ENCODE results near the gene RAB8A. TPM values are rescaled to one million over a fixed set of nuclear protein-coding genes. Genes with fewer than 3 reads are reported as not detected.

RAB8A gene
- total and polyA plus RNA-seq, 2 of the 8 experiments (the other 6 are each of a cell fraction or from before 2014, with no cell fraction given), result 65.8 to 97.0 TPM

Other genes starting within 250 kb of the RAB8A start
- gene CYP4F2, start 213.8 kb upstream of the RAB8A start, total RNA-seq (2021; fragmentation: NEBNext Ultra II Directional; extraction: Animal tissue kit (Norgen Biotek cat#: 25700)), result not detected in 2 replicates
- gene CYP4F2, start 213.8 kb upstream of the RAB8A start, polyA plus RNA-seq (2011; rRNA removed), result not detected in 2 replicates
- gene CYP4F11, start 177.4 kb upstream of the RAB8A start, total RNA-seq (2021; fragmentation: NEBNext Ultra II Directional; extraction: Animal tissue kit (Norgen Biotek cat#: 25700)), result not detected in 2 replicates
- gene CYP4F11, start 177.4 kb upstream of the RAB8A start, polyA plus RNA-seq (2011; rRNA removed), result not detected in 2 replicates
- gene OR10H4, start 162.9 kb upstream of the RAB8A start, total RNA-seq (2021; fragmentation: NEBNext Ultra II Directional; extraction: Animal tissue kit (Norgen Biotek cat#: 25700)), result not detected in 2 replicates
- not detected in 2 replicates for gene OR10H4, start 162.9 kb upstream of the RAB8A start, polyA plus RNA-seq (2011; rRNA removed)
- gene TPM4, start 35.4 kb upstream of the RAB8A start, total RNA-seq (2021; fragmentation: NEBNext Ultra II Directional; extraction: Animal tissue kit (Norgen Biotek cat#: 25700)), result 348 and 359 TPM in 2 replicates
- gene TPM4, start 35.4 kb upstream of the RAB8A start, polyA plus RNA-seq (2011; rRNA removed), result 119 and 160 TPM in 2 replicates
- 0.67 and 0.75 TPM in 2 replicates for gene HSH2D, start 31.8 kb downstream of the RAB8A start, total RNA-seq (2021; fragmentation: NEBNext Ultra II Directional; extraction: Animal tissue kit (Norgen Biotek cat#: 25700))
- gene HSH2D, start 31.8 kb downstream of the RAB8A start, polyA plus RNA-seq (2011; rRNA removed), result 1.6 and 2.2 TPM in 2 replicates
- gene CIB3, start 61.6 kb downstream of the RAB8A start, total RNA-seq (2021; fragmentation: NEBNext Ultra II Directional; extraction: Animal tissue kit (Norgen Biotek cat#: 25700)), result not detected in 2 replicates
- not detected in 2 replicates for gene CIB3, start 61.6 kb downstream of the RAB8A start, polyA plus RNA-seq (2011; rRNA removed)
- 75.6 and 78.9 TPM in 2 replicates for gene FAM32A, start 73.5 kb downstream of the RAB8A start, total RNA-seq (2021; fragmentation: NEBNext Ultra II Directional; extraction: Animal tissue kit (Norgen Biotek cat#: 25700))
- gene FAM32A, start 73.5 kb downstream of the RAB8A start, polyA plus RNA-seq (2011; rRNA removed), result 99.0 and 105 TPM in 2 replicates
- gene AP1M1, start 86.0 kb downstream of the RAB8A start, total RNA-seq (2021; fragmentation: NEBNext Ultra II Directional; extraction: Animal tissue kit (Norgen Biotek cat#: 25700)), result 37.2 and 37.5 TPM in 2 replicates
- gene AP1M1, start 86.0 kb downstream of the RAB8A start, polyA plus RNA-seq (2011; rRNA removed), result 30.9 and 45.1 TPM in 2 replicates
- gene KLF2, start 212.9 kb downstream of the RAB8A start, total RNA-seq (2021; fragmentation: NEBNext Ultra II Directional; extraction: Animal tissue kit (Norgen Biotek cat#: 25700)), result 0.19 and 0.52 TPM in 2 replicates
- gene KLF2, start 212.9 kb downstream of the RAB8A start, polyA plus RNA-seq (2011; rRNA removed), result 0.11 and 0.33 TPM in 2 replicates

Measured in H1 (cell line).